GM12874 (cell line): ENCODE data around the gene PKD1L1.

ENCODE experiments used
- CTCF ChIP-seq: IDR thresholded peaks from 2 replicates; pipeline ENCODE4 v1.5.1; 2011; ENCODE audit warnings: low read depth, mild to moderate bottlenecking, control low read depth, low read length, moderate library complexity; ENCODE audit not compliant: insufficient read depth

Gene PKD1L1

DNA sequence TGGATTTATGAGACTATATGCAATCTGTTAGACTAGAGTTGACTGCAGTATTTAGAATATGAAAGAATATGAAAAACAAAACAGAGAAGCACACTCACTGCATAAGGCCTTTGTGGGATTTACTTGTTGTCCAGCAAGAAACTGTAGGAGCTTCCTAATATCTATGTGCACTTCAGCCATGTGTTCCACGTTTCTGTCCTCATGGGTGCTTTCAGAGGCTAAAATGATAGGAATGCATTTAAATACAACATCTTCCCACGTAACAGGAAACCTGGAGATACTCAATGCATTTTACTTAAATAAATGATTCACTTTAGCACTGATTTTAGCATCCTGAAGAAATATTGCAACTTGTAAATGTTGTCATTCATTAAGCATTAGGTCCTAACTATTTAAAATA is 19.4 kb upstream of the PKD1L1 start:
- TF ChIP-seq CTCF, result no peak

GRCh38 chr7:47967123-47967522 is 18.9 kb upstream of the PKD1L1 start:
- no peak for TF ChIP-seq CTCF

DNA sequence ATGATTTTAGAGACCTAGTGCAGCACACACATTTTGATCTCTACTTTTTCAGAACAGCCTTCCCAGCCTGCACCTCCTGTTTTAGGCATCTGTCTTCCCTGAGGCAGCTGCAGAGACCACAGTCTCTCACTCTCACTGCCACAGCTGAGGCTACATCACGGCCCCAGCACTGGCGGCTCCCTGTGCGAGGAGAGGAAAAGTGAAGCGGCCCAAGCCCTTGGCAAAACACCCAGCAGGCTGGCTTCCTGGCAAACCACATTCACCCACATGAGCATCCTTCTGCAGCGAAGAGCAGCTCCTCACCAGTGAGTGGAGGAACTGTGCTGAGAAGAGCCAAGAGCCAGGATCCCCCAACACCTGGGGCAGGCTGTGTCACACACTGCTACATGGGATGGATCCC is 17.2 kb upstream of the PKD1L1 start:
- no peak for TF ChIP-seq CTCF

- TF ChIP-seq CTCF, result no peak
Observed at GRCh38 chr7:47962262-47962661, 14.0 kb upstream of the PKD1L1 start.

GRCh38 chr7:47957156-47957555 is 8.9 kb upstream of the PKD1L1 start:
- TF ChIP-seq CTCF, result no peak

GRCh38 chr7:47956220-47956619 is 8.0 kb upstream of the PKD1L1 start:
- no peak for TF ChIP-seq CTCF

DNA sequence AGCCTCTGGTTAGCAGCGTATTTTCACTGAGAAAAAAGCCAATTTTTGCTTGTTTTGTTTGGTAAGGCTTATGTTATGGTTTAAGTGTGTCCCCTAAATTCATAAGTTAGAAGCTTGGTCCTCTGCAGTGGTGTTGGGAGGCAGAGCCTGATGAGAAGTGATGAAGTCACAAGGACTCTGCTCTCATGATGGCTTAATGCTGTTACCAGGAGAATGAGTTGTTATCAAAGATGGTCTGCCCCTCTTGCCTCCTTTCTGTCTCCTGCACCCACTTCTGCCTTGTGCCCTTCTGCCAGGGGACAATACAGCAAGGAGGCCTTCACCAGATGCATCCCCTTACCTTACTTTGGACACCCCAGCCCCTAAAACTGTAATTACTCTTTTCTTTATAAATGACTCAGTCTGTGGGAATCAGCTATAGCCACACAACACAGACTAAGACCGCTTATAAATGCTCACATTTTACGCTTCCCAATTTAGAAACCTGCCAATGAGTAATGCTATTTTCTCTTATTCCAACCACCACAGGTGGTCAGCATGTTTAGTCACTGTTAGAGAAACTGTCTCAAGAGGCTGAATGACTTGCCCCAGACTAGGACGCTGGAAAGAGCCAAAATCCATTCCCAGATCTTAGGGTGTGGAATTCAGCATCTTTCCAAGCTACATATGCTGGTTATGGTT is 6.1 kb upstream of the PKD1L1 start:
- no peak for TF ChIP-seq CTCF
